Measurements from ENCODE around the gene TP63. TPM values are rescaled to one million over a fixed set of nuclear protein-coding genes. Genes with fewer than 3 reads are reported as not detected.
"Not testable (repeated sequence)": the region's sequence is repeated elsewhere in the genome, so short reads cannot be mapped to it uniquely, and the experiment has no call there.

TP63 gene
- total RNA-seq, 1 experiment from 2014 or later, result 0.06 TPM

- no peak for DNase-seq (ENCODE audit: low read depth)
These were observed 90.9 kb downstream of the TP63 start for GRCh38 chr3:189721873-189722665.

DNA sequence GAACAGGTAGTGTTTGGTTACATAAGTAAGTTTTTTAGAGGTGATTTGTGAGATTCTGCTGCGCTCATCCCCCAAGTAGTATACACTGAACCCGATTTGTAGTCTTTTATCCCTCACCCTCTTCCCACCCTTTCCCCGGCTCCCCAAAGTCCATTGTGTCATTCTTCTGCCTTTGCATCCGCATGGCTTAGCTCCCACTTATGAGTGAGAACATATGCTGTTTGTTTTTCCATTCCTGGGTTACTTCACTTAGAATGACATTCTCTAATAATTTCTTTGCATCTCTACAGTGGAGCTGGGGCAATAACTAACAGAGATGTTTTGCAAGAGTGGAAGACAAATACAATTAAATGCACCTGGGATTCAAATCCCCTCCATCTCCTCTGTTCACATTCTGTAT is 93.2 kb downstream of the TP63 start:
- no peak for DNase-seq (ENCODE audit: low read depth)

GRCh38 chr3:189726277-189726676 is 95.1 kb downstream of the TP63 start:
- no peak for DNase-seq (ENCODE audit: low read depth)

GRCh38 chr3:189727158-189727557 is 96.0 kb downstream of the TP63 start:
- no peak for DNase-seq (ENCODE audit: low read depth)

- DNase-seq (ENCODE audit: low read depth), result peak; percentile 60
These were observed 96.7 kb downstream of the TP63 start for GRCh38 chr3:189727898-189728297.

DNA sequence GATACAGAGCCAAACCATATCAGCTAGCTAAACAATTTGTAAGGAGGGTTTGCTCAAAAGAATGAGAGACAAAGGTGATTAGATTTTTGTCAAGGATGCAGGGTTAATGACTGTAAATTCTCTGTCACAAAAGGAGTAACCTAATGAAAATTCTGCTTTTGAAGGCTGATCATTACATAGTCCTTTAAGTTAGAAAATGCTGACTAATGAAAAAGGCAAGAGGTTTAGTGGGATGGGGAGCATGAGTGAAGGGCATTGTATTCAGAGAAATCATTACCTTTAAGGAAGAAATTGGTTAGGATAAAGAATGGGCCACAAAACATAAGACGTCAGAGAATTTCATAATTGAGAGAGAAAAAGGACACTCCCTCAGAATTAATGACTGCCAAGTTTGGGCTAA is 97.7 kb downstream of the TP63 start:
- DNase-seq (ENCODE audit: low read depth), result no peak

- DNase-seq (ENCODE audit: low read depth), result no peak
These were observed 102.9 kb downstream of the TP63 start for GRCh38 chr3:189734061-189734460.

DNA sequence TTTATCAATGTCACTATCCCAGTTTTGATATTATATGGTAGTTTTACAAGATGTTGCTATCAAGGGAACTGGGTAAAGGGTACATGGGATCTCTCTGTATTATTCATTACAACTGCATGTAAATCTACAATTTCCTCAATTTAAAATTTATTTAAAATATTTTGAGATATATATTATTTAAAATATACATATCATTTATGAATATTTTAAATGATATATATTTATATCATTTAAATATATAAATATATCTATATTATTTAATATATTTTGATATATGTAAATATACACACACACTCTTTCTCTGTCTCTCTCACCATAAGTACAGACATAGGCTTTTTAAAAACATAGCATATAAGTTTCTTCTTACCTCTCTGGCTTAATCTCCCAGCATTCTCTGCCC is 104.7 kb downstream of the TP63 start:
- DNase-seq (ENCODE audit: low read depth), result no peak

DNA sequence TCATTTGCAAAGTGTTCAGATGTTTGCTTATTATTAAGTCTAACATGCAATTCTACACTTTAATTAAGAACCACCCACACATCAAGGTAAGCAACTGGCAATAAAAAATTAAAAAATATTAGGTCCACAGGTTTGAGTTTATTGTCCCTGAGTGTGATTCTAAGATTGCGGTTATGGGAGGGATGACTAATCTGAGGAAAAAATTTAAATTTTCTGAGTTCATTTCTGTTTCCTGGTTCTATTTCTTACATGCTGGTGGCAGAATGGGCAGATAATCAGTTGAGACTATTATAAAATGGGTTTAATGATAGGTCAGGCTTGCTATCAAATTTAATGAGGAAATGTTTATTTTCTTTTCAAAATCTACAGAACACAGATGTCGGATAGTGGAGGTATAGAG is 105.9 kb downstream of the TP63 start:
- DNase-seq (ENCODE audit: low read depth), result no peak

DNA sequence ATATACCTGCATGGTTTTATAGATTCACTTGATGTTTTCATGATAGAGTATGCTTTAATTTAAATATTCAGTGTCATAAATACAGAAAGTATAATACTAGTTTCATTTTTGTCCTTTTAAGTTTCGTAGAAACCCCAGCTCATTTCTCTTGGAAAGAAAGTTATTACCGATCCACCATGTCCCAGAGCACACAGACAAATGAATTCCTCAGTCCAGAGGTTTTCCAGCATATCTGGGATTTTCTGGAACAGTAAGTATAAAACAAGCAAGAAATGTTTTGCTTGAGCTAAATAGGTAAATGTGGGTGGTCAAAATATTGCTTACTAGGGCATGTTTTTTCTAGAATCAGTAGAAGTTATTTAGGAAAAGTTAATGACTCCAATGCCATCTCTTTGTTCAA is 106.4 kb downstream of the TP63 start:
- DNase-seq (ENCODE audit: low read depth), result no peak

GRCh38 chr3:189739378-189739777 is 108.2 kb downstream of the TP63 start:
- no peak for DNase-seq (ENCODE audit: low read depth)

- DNase-seq (ENCODE audit: low read depth), result no peak
These were observed 109.0 kb downstream of the TP63 start for GRCh38 chr3:189740156-189740555.

DNA sequence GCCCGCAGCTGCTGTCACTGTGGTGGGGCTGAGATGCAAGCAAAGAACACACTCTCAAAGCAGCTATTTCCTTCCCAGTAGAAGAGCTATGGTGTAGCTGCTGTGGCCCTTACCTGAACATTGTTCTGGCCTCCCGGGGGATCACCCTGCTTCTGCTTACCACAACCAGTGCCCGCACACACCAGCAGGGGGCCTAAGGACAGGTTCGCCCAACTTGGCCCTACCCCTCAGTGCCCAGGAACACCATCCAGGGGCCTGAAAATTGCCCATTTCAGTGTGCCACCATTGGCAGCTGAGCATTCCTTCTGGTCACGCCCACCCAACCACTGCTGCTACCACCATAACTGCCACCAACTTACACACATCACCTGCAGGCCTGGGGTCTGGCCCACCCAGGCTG is 113.0 kb downstream of the TP63 start:
- no peak for DNase-seq (ENCODE audit: low read depth)

DNA sequence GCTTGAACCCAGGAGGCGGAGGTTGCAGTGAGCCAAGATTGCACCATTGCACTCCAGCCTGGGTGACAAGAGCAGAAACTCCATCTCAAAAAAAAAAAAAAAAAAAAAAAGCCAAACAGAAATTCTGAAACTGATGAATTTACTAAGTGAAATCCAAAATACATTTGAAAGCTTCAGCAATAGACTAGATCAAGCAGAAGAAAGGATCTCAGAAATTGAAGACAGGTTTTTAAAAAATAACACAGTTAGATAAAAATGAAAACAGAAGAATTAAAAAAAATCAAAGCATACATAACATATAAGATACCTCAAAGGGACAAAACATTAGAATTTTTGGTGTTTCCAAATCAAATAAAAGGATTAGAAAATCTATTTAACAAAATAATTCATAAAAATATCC is 114.4 kb downstream of the TP63 start:
- no peak for DNase-seq (ENCODE audit: low read depth)

DNA sequence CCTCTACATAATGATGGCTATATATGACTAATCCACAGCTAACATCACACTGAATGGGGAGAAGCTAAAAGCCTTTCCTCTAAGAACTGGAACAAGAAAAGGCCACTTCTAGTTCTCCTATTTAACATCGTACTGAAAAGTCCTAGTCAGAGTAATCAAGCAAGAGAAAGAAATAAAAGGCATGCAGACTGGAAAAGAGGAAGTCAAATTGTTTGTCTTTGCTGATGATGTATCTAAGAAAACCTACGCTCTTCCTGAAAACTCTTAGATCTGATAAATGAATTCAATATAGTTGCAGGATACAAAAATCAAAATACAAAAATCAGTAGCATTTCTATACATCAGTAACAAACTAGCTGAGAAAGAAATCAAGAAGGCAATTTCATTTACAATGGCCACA is 116.9 kb downstream of the TP63 start:
- DNase-seq (ENCODE audit: low read depth), result no peak

- not testable (repeated sequence) for DNase-seq (ENCODE audit: low read depth)
These were observed 119.8 kb downstream of the TP63 start for GRCh38 chr3:189750972-189751371.

DNA sequence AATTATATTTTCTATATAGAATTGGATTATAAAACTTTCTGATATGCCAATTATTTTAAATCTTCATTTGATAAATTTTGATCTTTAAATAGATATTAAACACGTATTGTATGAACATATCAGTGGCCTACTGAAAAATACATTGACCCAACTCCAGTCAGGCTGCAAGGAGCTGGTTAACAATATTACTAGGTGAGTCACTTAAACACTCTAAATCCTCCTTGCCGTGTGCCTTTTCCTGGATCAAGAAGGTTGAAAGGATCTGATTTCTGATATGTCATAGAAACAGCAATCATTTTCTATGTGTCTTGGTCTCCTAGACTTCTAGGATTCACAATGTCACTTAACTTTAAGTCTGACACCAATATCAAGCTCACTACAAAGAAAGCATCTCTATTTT is 123.2 kb downstream of the TP63 start:
- DNase-seq (ENCODE audit: low read depth), result no peak

- peak; percentile 24 for DNase-seq (ENCODE audit: low read depth)
These were observed 125.4 kb downstream of the TP63 start for GRCh38 chr3:189756582-189757078.

GRCh38 chr3:189758186-189758585 is 127.0 kb downstream of the TP63 start:
- no peak for DNase-seq (ENCODE audit: low read depth)

DNA sequence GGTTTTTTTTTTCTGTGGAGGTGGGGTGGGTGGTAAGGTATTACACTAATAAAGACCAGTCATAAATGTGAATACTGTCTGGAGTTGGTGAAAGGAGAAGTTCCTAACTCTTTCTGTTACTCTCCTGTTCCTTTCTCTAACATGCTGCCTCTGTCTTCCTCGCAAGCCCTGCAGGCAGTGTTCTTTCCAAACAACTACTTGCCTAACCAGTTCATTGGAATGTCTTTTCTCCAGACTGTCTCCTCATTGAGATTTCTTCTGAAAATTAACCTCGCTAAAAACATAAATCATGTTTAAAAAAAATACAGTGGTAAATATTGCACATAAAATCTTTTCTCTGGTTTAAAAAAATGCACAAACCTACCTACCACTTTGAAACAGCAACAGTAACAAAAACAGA is 135.2 kb downstream of the TP63 start:
- no peak for DNase-seq (ENCODE audit: low read depth)

DNA sequence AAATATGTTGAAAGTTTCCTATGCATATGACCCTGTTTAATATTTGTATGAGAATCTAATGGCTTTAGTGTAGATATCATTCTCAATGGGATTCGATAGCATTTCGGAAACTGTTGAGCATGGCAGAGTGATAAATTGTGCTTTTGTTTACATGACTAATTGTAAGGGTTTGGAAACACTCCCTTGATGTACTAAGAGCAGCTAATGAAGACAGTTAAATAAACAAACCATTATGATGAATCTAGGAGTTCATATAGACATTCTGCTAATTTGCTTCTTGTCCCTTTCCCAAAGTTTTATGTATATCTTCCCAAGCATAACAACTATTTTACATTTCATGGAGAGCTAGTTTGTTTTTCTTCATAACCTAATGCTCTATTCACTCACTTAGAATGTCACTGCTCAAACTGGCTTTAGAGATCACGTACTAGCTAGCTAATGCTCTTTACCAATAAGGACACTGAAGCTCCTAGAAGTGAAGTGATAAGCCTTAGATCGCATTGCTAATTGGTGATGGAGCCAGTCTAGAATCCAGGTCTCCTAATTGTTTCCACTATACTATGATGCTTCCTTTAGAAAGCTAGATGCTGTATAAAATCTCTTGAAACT is 140.8 kb downstream of the TP63 start:
- DNase-seq (ENCODE audit: low read depth), result no peak

- DNase-seq (ENCODE audit: low read depth), result no peak
These were observed 141.4 kb downstream of the TP63 start for GRCh38 chr3:189772584-189772983.

DNA sequence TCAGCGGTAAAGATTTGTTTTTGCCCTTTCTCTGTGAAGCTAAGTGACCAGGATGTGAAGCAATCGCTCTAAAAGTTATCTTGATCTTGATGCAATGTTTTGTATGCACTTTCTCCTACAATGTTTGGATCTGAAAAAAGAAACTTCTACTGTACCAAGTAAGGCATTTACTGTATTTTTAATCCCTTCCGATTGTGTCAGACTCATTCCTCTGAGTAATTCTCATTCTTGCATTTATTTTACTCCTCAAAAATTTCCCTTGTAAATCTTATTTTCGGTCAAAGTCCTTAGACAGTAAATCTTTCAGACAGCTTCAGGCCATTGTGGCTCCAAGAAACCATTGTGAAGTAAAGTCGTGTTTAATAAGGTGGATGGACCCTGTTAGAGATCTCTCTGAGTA is 141.9 kb downstream of the TP63 start:
- no peak for DNase-seq (ENCODE audit: low read depth)

Measured in HT1080 (cell line).